COLO829 (cell line): ENCODE measurements around the gene SNED1.

Experiments
- DNase-seq: peaks from one replicate; pipeline ENCODE4 v3.0.0; 2012; ENCODE audit warnings: low spot score

SNED1 gene

GRCh38 chr2:240960309-240960970 lies 38.0 kb upstream of the SNED1 start:
- DNase-seq, result no peak

GRCh38 chr2:240960971-240961876 lies 37.2 kb upstream of the SNED1 start:
- DNase-seq, result no peak

GRCh38 chr2:240961910-240962299 lies 36.5 kb upstream of the SNED1 start:
- DNase-seq, result no peak

GRCh38 chr2:240962300-240963064 lies 35.9 kb upstream of the SNED1 start:
- no peak for DNase-seq

- no peak for DNase-seq
Observed at GRCh38 chr2:240963065-240963867, 35.2 kb upstream of the SNED1 start.

DNA sequence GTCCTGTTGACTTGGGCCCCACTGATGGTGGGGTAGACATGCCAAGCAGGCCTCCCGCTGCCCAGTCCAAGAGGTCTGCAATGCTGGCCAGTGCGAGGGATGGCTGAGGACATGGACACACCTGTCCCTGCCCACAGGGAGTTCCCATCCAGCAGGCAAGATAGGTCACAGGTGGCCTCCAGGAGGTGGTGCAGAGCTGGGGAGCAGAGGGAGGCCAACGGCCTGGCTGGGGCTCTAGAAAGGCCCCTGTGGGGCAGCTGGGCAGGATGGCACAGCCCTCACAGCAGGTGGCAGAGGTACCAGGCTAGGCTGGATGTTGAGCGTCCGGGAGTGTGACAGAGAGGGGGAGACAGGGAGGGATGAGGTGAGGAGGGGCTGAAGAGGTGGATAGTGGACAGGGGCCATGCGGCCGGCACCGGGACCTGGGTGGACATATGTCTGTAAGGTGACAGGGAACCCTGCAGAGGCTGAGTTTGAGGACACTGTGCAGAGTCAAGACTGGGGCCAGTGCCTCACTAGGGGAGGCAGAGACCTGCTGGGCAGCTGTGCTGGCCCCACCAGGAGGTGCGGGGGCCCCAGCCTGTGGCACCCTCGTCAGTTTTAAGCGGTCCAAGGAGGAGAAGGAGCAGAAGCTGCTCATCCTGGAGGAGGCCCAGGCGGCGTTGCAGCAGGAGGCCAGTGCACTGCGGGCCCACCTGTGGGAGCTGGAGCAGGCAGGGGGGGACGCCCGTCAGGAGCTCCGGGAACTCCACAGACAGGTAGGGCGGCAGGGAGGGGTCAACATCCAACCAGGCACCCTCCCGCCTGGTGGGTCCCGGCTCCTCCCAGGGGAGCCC lies 34.3 kb upstream of the SNED1 start:
- DNase-seq, result no peak

- DNase-seq, result no peak
Observed at GRCh38 chr2:240964704-240965295, 33.6 kb upstream of the SNED1 start.

- no peak for DNase-seq
Observed at GRCh38 chr2:240965296-240965904, 33.0 kb upstream of the SNED1 start.

- no peak for DNase-seq
Observed at GRCh38 chr2:240965905-240966456, 32.4 kb upstream of the SNED1 start.

DNA sequence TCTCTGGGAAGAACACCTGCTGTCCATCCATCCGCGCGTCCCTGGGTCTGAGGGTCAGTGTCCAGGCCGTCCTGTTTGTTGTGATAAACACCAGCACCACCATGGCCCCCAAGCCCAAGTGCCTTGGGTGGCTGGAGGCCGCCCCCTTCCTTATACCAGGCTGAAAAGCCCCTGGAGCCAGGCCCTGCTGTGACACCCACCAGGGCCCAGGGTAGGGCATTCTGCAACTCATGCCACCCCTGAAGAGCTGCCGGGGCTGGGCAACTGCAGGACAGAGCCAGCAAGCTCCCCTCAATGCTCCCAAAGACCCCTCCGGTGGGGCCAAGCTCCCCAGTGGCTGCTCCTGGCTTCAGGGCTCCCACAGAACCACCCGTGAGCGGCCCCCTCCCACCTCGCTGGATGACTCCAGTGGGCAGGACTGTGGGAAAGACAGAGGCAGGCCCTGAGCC lies 31.9 kb upstream of the SNED1 start:
- no peak for DNase-seq

GRCh38 chr2:240966906-240967680 lies 31.3 kb upstream of the SNED1 start:
- DNase-seq, result no peak

- DNase-seq, result no peak
Observed at GRCh38 chr2:240967681-240968621, 30.5 kb upstream of the SNED1 start.

- DNase-seq, result no peak
Observed at GRCh38 chr2:240968731-240969624, 29.4 kb upstream of the SNED1 start.

GRCh38 chr2:240970104-240970503 lies 28.3 kb upstream of the SNED1 start:
- no peak for DNase-seq

- DNase-seq, result no peak
Observed at GRCh38 chr2:240970816-240971215, 27.6 kb upstream of the SNED1 start.

- no peak for DNase-seq
Observed at GRCh38 chr2:240972201-240972600, 26.2 kb upstream of the SNED1 start.
